ENCODE data around the gene TAAR6. TPM values are rescaled to one million over a fixed set of nuclear protein-coding genes. Genes with fewer than 3 reads are reported as not detected.

TAAR6 gene
- not detected for total RNA-seq (ENCODE audit: unreplicated experiment)
- long read RNA-seq, result 0 reads

- Mint-ChIP-seq H3K27ac (ENCODE audit: unreplicated experiment) (no peak within 1 kb of the TSS), H3K4me1 (ENCODE audit: unreplicated experiment) (no peaks in the 10 kb centered on the region), H3K27me3 (ENCODE audit: unreplicated experiment) (no peaks in the 10 kb centered on the region), H3K4me3 (ENCODE audit: unreplicated experiment) (no peak within 1 kb of the TSS), H3K36me3 (ENCODE audit: low read depth, unreplicated experiment) (no peaks in the 10 kb centered on the region), H3K9me3 (ENCODE audit: unreplicated experiment) (no peaks in the 10 kb centered on the region)
- DNase-seq (ENCODE audit: low spot score), result no peak
- no peak for TF ChIP-seq CTCF (IDR thresholded peaks at IDR 0.05; ENCODE audit: unreplicated experiment)
These were observed at the start of gene TAAR6 for GRCh38 chr6:132570221-132570777. TSS of gene TAAR6 (plus strand) at chr6:132570322. CDS start at chr6:132570322, 0 bp downstream.

- no peak for DNase-seq (ENCODE audit: low spot score)
- H3K9me3 Mint-ChIP-seq (ENCODE audit: unreplicated experiment), result no peaks in the 10 kb centered on the region
- H3K36me3 Mint-ChIP-seq (ENCODE audit: low read depth, unreplicated experiment), result no peaks in the 10 kb centered on the region
- H3K27me3 Mint-ChIP-seq (ENCODE audit: unreplicated experiment), result no peaks in the 10 kb centered on the region
- TF ChIP-seq CTCF (IDR thresholded peaks at IDR 0.05; ENCODE audit: unreplicated experiment), result no peak
- H3K4me1 Mint-ChIP-seq (ENCODE audit: unreplicated experiment), result no peaks in the 10 kb centered on the region
- no peak overlapping the region for H3K27ac Mint-ChIP-seq (ENCODE audit: unreplicated experiment)
- no peak overlapping the region for H3K4me3 Mint-ChIP-seq (ENCODE audit: unreplicated experiment)
These were observed 49.2 kb upstream of the TAAR6 start for GRCh38 chr6:132520953-132521352.

DNA sequence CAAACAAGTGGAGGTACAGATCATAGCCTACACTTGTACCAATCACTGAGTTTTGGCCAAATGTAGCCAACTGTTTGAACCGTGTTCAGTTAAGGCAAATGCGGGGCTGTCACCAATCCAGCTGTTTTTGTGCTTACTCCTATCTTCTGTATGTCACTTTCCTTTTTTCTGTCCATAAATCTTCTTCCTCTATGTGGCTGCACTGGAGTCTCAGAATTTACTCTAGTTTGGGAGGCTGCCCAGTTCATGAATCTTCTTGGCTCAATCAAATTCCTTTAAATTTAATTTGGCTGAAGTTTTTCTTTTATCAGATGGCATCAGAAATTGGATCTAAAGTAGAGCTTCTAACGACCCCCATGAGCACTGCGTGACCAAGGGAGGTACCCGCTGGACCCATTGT, 45.5 kb upstream of the TAAR6 start:
- Mint-ChIP-seq H3K4me3 (ENCODE audit: unreplicated experiment) (no peak overlapping the region), H3K36me3 (ENCODE audit: low read depth, unreplicated experiment) (no peaks in the 10 kb centered on the region), H3K27ac (ENCODE audit: unreplicated experiment) (no peak overlapping the region), H3K9me3 (ENCODE audit: unreplicated experiment) (no peaks in the 10 kb centered on the region), H3K4me1 (ENCODE audit: unreplicated experiment) (no peaks in the 10 kb centered on the region), H3K27me3 (ENCODE audit: unreplicated experiment) (no peaks in the 10 kb centered on the region)
- DNase-seq (ENCODE audit: low spot score), result no peak
- TF ChIP-seq CTCF (IDR thresholded peaks at IDR 0.05; ENCODE audit: unreplicated experiment), result no peak

GRCh38 chr6:132525866-132526265, 44.3 kb upstream of the TAAR6 start:
- DNase-seq (ENCODE audit: low spot score), result no peak
- no peaks in the 10 kb centered on the region for H3K27me3 Mint-ChIP-seq (ENCODE audit: unreplicated experiment)
- TF ChIP-seq CTCF (IDR thresholded peaks at IDR 0.05; ENCODE audit: unreplicated experiment), result no peak
- no peaks in the 10 kb centered on the region for H3K9me3 Mint-ChIP-seq (ENCODE audit: unreplicated experiment)
- no peaks in the 10 kb centered on the region for H3K4me1 Mint-ChIP-seq (ENCODE audit: unreplicated experiment)
- H3K27ac Mint-ChIP-seq (ENCODE audit: unreplicated experiment), result no peak overlapping the region
- H3K4me3 Mint-ChIP-seq (ENCODE audit: unreplicated experiment), result no peak overlapping the region
- no peaks in the 10 kb centered on the region for H3K36me3 Mint-ChIP-seq (ENCODE audit: low read depth, unreplicated experiment)

DNA sequence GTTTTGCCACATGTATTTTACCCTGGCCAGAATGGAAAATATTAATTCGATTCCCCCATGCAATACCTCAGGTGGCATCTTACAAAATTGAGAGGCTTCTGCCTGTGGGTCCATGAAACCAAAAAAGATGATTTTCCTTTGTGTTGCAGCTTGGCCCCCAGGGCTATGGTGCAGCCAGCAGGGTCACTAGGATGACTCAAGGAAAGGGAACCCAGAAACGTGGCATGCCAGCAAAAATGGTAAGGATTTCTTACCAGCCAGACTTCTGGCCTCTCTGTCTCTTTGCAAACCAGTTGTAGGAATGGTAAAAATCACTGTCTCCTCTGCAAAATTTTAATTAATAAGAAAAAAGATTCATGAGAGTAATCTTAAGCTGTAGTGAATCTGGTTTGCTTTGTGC, 43.7 kb upstream of the TAAR6 start:
- Mint-ChIP-seq H3K27me3 (ENCODE audit: unreplicated experiment) (no peaks in the 10 kb centered on the region), H3K27ac (ENCODE audit: unreplicated experiment) (no peak overlapping the region), H3K36me3 (ENCODE audit: low read depth, unreplicated experiment) (no peaks in the 10 kb centered on the region), H3K4me1 (ENCODE audit: unreplicated experiment) (no peaks in the 10 kb centered on the region), H3K4me3 (ENCODE audit: unreplicated experiment) (no peak overlapping the region), H3K9me3 (ENCODE audit: unreplicated experiment) (no peaks in the 10 kb centered on the region)
- TF ChIP-seq CTCF (IDR thresholded peaks at IDR 0.05; ENCODE audit: unreplicated experiment), result no peak
- no peak for DNase-seq (ENCODE audit: low spot score)

Data from endothelial cell (in vitro differentiated cells).